ENCODE measurements around the gene PGLYRP3. TPM values are rescaled to one million over a fixed set of nuclear protein-coding genes. Genes with fewer than 3 reads are reported as not detected.

Gene PGLYRP3
- total RNA-seq, 4 donors from 2014 or later: 34.2 to 72.1 (median 55.3) TPM

DNA sequence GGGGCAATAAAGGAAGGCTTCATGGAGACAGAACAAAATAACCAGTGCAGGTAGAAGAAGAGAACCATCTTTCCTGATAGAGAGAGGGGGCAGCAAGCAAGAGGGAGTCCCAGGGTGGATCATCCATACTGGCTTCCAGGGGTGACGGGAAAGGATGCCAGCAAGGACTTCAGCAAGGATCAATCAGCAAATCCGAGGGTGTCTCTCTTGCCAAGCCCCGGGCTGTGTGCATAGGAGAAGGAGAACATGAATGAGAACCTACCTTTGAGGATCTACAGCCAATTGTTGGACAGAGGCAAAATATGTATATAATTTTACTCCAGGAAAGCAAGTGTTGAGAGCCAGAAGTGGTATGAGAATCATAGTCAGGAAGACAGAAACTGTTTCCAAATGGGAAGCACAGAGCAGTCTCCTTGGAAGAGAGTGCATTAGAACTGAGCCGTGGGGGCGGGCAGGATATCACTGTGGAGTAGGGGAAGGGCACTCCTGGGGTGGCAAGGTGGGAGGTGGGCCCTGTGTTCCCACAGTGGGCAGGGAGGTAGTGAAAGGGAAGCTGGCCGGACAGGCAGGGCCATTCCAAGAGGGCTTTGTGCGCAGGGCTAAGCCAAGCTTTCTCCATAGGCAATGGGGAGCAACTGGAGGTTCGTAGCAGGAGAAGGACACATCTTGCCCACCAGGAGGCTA lies 43.8 kb upstream of the PGLYRP3 start:
- no peak overlapping the region for H3K4me3 ChIP-seq
- H3K27me3 ChIP-seq: peaks cover under 1% of the 10 kb centered on the region
- DNase-seq (ENCODE audit: low spot score in 2 of 2): no peak
- no peaks in the 10 kb centered on the region for H3K9me3 ChIP-seq
- no peaks in the 10 kb centered on the region for H3K36me3 ChIP-seq
- WGBS: 73% methylated on average over 8 of the region's 8 CpGs
- TF ChIP-seq POLR2A (IDR thresholded peaks at IDR 0.05): no peak
- TF ChIP-seq CTCF (IDR thresholded peaks at IDR 0.05): no peak
- TF ChIP-seq POLR2AphosphoS5 (IDR thresholded peaks at IDR 0.05): no peak
- TF ChIP-seq EP300 (IDR thresholded peaks at IDR 0.05): no peak
- no peak overlapping the region for H3K27ac ChIP-seq
- peaks cover 18% of the 10 kb centered on the region for H3K4me1 ChIP-seq

- no peak overlapping the region for H3K27ac ChIP-seq
- H3K9me3 ChIP-seq: no peaks in the 10 kb centered on the region
- 33% methylated on average over 8 of the region's 10 CpGs for WGBS
- H3K36me3 ChIP-seq: no peaks in the 10 kb centered on the region
- no peak overlapping the region for H3K4me3 ChIP-seq
- peaks cover 3% of the 10 kb centered on the region for H3K27me3 ChIP-seq
- peaks cover 18% of the 10 kb centered on the region for H3K4me1 ChIP-seq
- DNase-seq (ENCODE audit: low spot score in 2 of 2): peak in 1 of 2 donors; percentile 73
- TF ChIP-seq EP300 (IDR thresholded peaks at IDR 0.05): no peak
- peak; percentile 34 to 62 for TF ChIP-seq CTCF (IDR thresholded peaks at IDR 0.05)
- TF ChIP-seq POLR2A (IDR thresholded peaks at IDR 0.05): no peak
- no peak for TF ChIP-seq POLR2AphosphoS5 (IDR thresholded peaks at IDR 0.05)
Observed at GRCh38 chr1:153355445-153356071, 42.8 kb upstream of the PGLYRP3 start.

DNA sequence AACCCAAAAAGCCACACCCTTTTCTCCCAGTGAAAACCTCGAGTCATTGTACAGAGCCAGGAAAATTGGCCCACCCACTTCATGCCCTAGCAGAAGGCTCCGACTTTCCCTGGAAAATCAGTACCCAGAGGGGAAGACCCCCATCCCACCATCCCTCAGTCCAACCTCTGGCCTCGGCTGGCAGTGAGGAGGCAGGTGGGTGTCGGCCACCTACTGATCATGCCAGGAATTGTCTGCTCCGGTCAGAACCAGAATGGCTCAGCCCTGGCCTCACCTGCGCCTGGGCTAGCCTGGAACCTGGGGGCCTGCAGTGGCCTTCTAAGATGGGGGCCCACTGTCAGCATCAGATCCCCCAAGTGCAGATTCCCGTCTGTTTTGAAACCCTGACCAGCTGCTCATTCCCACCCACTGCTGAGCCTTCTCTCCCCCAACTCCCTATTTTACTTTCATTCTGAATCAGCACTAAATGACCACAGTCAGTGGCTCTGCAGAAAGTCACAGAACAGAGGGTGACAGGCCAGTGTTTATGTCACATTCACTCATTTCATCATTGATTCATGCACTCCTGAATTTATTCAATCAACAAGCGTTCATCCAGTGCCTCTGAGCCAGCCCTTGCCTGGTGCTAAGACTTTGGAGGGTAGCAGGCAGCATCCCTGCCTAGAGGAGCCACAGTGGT lies 41.9 kb upstream of the PGLYRP3 start:
- TF ChIP-seq EP300 (IDR thresholded peaks at IDR 0.05) (no peak), POLR2AphosphoS5 (IDR thresholded peaks at IDR 0.05) (no peak), POLR2A (IDR thresholded peaks at IDR 0.05) (no peak), CTCF (IDR thresholded peaks at IDR 0.05) (no peak)
- Histone ChIP-seq H3K9me3 (no peaks in the 10 kb centered on the region), H3K4me3 (no peak overlapping the region), H3K27ac (no peak overlapping the region), H3K36me3 (no peaks in the 10 kb centered on the region), H3K27me3 (peaks cover 7% of the 10 kb centered on the region), H3K4me1 (peaks cover 20% of the 10 kb centered on the region)
- no peak for DNase-seq (ENCODE audit: low spot score in 2 of 2)
- WGBS: 74% methylated on average over 6 of the region's 8 CpGs

DNA sequence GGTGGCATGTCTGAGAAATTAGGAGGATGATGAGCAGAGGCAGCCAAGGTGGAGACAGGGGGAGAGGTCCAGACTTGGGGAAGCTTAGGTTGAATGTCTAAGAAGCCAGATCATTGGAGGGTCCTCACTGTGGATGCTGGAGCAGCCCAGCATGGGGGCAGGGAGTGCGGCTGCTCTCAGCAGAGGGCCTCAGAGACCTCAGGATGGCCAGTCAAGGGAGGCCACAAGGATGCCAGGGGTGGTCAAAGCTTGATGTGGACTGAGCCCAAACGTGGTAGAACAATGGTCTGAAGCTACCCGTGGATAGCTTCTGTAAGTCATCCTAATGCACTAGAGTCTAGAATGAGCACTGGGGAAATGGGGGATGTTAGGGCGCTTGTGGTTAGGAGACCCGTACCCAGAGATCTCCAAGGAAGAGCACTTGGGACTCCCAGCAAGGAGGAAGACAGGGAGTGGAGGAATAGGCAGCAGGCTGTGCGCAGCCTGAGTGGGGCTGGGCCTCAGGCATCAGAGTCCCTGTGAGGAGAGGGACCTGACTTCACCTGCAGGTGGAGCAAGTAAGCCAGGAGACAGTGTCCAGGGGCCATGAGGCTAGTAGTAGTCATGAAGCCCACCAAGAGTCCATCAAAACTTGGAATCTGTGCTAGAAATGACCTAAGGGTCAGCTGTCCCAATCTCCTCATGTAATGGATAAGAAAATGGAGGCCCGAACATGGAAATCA lies 40.6 kb upstream of the PGLYRP3 start:
- peaks cover 29% of the 10 kb centered on the region for H3K4me1 ChIP-seq
- peak; percentile 40 to 41 for DNase-seq (ENCODE audit: low spot score in 2 of 2)
- H3K9me3 ChIP-seq: no peaks in the 10 kb centered on the region
- no peak overlapping the region for H3K27ac ChIP-seq
- 85% methylated on average over 7 of the region's 7 CpGs for WGBS
- H3K36me3 ChIP-seq: no peaks in the 10 kb centered on the region
- TF ChIP-seq POLR2AphosphoS5 (IDR thresholded peaks at IDR 0.05) (no peak), POLR2A (IDR thresholded peaks at IDR 0.05) (no peak), EP300 (IDR thresholded peaks at IDR 0.05) (no peak), CTCF (IDR thresholded peaks at IDR 0.05) (no peak)
- H3K4me3 ChIP-seq: no peak overlapping the region
- peaks cover 15% of the 10 kb centered on the region for H3K27me3 ChIP-seq
